Liver (tissue), 3 donors: ENCODE results near the gene MARVELD3.

Source experiments
- EGR1 ChIP-seq, 2 donors: IDR thresholded peaks; 2 replicates each; pipeline ENCODE4 v1.6.1; 2016 to 2018; ENCODE audit warnings: antibody characterized with exemption in 2 of 2, low read depth in 2 of 2
- GABPA ChIP-seq, 2 donors: IDR thresholded peaks in 1 of 2; conservative IDR thresholded peaks in 1 of 2; 2 replicates each; pipeline ENCODE4 v1.6.1; 2016; ENCODE audit warnings: antibody characterized with exemption in 2 of 2, mild to moderate bottlenecking in 1 of 2, moderate library complexity in 1 of 2
- MAX ChIP-seq: IDR thresholded peaks from 2 replicates; pipeline ENCODE4 v1.6.1; 2016; ENCODE audit warnings: antibody characterized with exemption
- RAD21 ChIP-seq, 2 donors: IDR thresholded peaks; 2 replicates each; pipeline ENCODE4 v1.6.1; 2016; ENCODE audit warnings: antibody characterized with exemption in 2 of 2, mild to moderate bottlenecking in 2 of 2
- YY1 ChIP-seq: IDR thresholded peaks from 2 replicates; pipeline ENCODE4 v1.6.1; 2016; ENCODE audit warnings: antibody characterized with exemption, mild to moderate bottlenecking
- TF ChIP-seq, protein P1 (sequence below): fragments of 150-350 bp; IDR thresholded peaks from 2 replicates; pipeline ENCODE4 v1.5.1; 2017; ENCODE audit warnings: improper control_type of control experiment, low read depth, low read length; ENCODE audit not compliant: missing input control
- donor health status: healthy.
- donor health status: healthy.

DNA sequence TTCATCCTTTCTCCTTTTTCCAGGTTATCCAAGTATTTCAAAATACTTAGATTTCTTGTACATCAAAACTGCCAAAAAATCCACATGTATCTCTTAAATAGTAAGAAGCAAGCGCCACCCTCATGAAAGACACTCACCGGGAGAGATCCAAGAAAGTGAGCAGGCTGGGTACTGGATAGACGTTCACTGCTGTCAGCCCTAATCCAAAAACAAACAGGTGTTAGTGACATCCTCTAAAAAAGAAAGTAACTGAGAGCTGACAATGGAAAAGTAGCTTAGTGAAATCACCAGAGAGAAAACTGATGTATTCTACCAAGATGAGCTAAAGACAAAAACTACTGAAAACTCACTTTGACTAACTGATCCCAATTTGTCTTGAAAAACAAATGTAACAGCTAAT lies 46.1 kb downstream of the MARVELD3 start:
- TF ChIP-seq YY1 (no peak), RAD21 (IDR thresholded peaks at IDR 0.05) (no peak), EGR1 (IDR thresholded peaks at IDR 0.05; ENCODE audit: low read depth in 2 of 2) (no peak), MAX (no peak), GABPA (IDR thresholded peaks at IDR 0.05 in 1 of 2, conservative IDR thresholded peaks at IDR 0.05 in 1 of 2) (no peak)
- TF ChIP-seq, protein P1, sequence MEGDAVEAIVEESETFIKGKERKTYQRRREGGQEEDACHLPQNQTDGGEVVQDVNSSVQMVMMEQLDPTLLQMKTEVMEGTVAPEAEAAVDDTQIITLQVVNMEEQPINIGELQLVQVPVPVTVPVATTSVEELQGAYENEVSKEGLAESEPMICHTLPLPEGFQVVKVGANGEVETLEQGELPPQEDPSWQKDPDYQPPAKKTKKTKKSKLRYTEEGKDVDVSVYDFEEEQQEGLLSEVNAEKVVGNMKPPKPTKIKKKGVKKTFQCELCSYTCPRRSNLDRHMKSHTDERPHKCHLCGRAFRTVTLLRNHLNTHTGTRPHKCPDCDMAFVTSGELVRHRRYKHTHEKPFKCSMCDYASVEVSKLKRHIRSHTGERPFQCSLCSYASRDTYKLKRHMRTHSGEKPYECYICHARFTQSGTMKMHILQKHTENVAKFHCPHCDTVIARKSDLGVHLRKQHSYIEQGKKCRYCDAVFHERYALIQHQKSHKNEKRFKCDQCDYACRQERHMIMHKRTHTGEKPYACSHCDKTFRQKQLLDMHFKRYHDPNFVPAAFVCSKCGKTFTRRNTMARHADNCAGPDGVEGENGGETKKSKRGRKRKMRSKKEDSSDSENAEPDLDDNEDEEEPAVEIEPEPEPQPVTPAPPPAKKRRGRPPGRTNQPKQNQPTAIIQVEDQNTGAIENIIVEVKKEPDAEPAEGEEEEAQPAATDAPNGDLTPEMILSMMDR, result no peak
